K562 (cell line): ENCODE results near the gene ARID3C. TPM values are rescaled to one million over a fixed set of nuclear protein-coding genes. Genes with fewer than 3 reads are reported as not detected.

Source experiments
- AFF4 ChIP-seq: sonication (generic); formaldehyde crosslinking; IDR thresholded peaks from 2 replicates; pipeline ENCODE4 v1.8.0; 2023; ENCODE audit warnings: mild to moderate bottlenecking, missing genetic modification reagents
- ATF6 ChIP-seq: sonication (generic); formaldehyde crosslinking; IDR thresholded peaks from 2 replicates; pipeline ENCODE4 v1.4.0; 2020; ENCODE audit warnings: mild to moderate bottlenecking, missing genetic modification reagents
- BRD4 ChIP-seq: fragments of 200-600 bp; sonication (generic); IDR thresholded peaks from 2 replicates; pipeline ENCODE4 v1.6.1; 2017; ENCODE audit warnings: inconsistent platforms
- CCNT2 ChIP-seq: IDR thresholded peaks from 2 replicates; pipeline ENCODE4 v1.6.1; 2011; ENCODE audit warnings: borderline replicate concordance, low read depth, mild to moderate bottlenecking, moderate library complexity, mixed read lengths, low read length; ENCODE audit not compliant: insufficient read length; ENCODE audit errors: extremely low read depth
- CREB5 ChIP-seq: fragments of 250-450 bp; sonication (Bioruptor Pico); IDR thresholded peaks from 2 replicates; pipeline ENCODE4 v1.5.0; 2020; ENCODE audit warnings: mild to moderate bottlenecking
- E2F3 ChIP-seq: fragments of 250-450 bp; sonication (Bioruptor Pico); IDR thresholded peaks from 2 replicates; pipeline ENCODE4 v1.4.0; 2020; ENCODE audit warnings: mild to moderate bottlenecking
- FOXK2 ChIP-seq, 2 experiments: fragments of 450-650 bp; IDR thresholded peaks in 1 of 2; conservative IDR thresholded peaks in 1 of 2; 2 replicates each; pipeline ENCODE4 v1.6.1; 2016; ENCODE audit warnings: low read depth in 2 of 2, mild to moderate bottlenecking in 1 of 2
- IRF1 ChIP-seq: sonication (generic); formaldehyde crosslinking; IDR thresholded peaks from 2 replicates; pipeline ENCODE4 v1.8.0; 2022; ENCODE audit warnings: missing genetic modification reagents, mild to moderate bottlenecking, borderline replicate concordance
- KAT8 ChIP-seq: fragments of 450-650 bp; IDR thresholded peaks from 2 replicates; pipeline ENCODE4 v1.6.1; 2016; ENCODE audit warnings: low read depth, mild to moderate bottlenecking
- MAFG ChIP-seq: fragments of 450-650 bp; conservative IDR thresholded peaks from 2 replicates; pipeline ENCODE4 v1.6.1; 2016; ENCODE audit warnings: missing genetic modification characterization, missing compliant biosample characterization
- PHF21A ChIP-seq: fragments of 450-650 bp; IDR thresholded peaks from 2 replicates; pipeline ENCODE4 v1.6.1; 2017; ENCODE audit warnings: low read depth, borderline replicate concordance
- PKNOX1 ChIP-seq: fragments of 450-650 bp; IDR thresholded peaks from 2 replicates; pipeline ENCODE4 v1.6.1; 2016
- RBBP5 ChIP-seq: fragments of 200-600 bp; sonication (generic); IDR thresholded peaks from 2 replicates; pipeline ENCODE4 v1.6.1; 2012; ENCODE audit warnings: borderline replicate concordance, mild to moderate bottlenecking, low read length, control low read depth, inconsistent platforms; ENCODE audit not compliant: insufficient read depth, poor library complexity, severe bottlenecking
- RBM25 ChIP-seq: fragments of 200-400 bp; formaldehyde crosslinking; IDR thresholded peaks from 2 replicates; pipeline ENCODE4 v1.6.1; 2018; ENCODE audit warnings: low read length, low read depth, moderate library complexity; ENCODE audit not compliant: severe bottlenecking
- XRCC5 ChIP-seq: fragments of 200-400 bp; formaldehyde crosslinking; IDR thresholded peaks from 2 replicates; pipeline ENCODE4 v1.6.1; 2017; ENCODE audit warnings: low read depth, mild to moderate bottlenecking, low read length
- ZNF384 ChIP-seq: IDR thresholded peaks from 2 replicates; pipeline ENCODE4 v1.6.1; 2012; ENCODE audit warnings: low read depth, low read length, improper control_type of control experiment
- ZNF436 ChIP-seq: fragments of 250-450, 450-650 bp; sonication (Bioruptor Pico); formaldehyde crosslinking; IDR thresholded peaks from 2 replicates; pipeline ENCODE4 v1.7.0; 2020; ENCODE audit warnings: mild to moderate bottlenecking
- polyA plus RNA-seq, 8 experiments: library from polyadenylated mRNA; depleted of rRNA in 4 of 8; stranded (reverse) in 5 of 8; unstranded in 3 of 8; fragments of >200 nt; fragmentation: Nextera tagmentation in 2 of 8; fragmentation: Illumina TruSeq in 1 of 8; extraction: Ambion mirVana in 2 of 8; extraction: Trizol in 1 of 8; gene quantifications; 2 replicates each; pipeline versions ENCODE4 v1.2.1 to v1.2.3, GENCODE V29; 2011 to 2014; ENCODE audit warnings: inconsistent platforms in 1 of 8, missing spikeins in 1 of 8
- total RNA-seq, 7 experiments: library from RNA; depleted of rRNA in 6 of 7; stranded (reverse); fragments of >200 nt in 6 of 7; fragmentation: Illumina TruSeq in 2 of 7; extraction: Trizol in 2 of 7; gene quantifications; 2 replicates each; pipeline versions ENCODE4 v1.2.1 to v1.2.3, GENCODE V29; 2011 to 2021; ENCODE audit warnings: low replicate concordance in 1 of 7

The ARID3C gene
- total and polyA plus RNA-seq, 9 of the 15 experiments (the other 6 are each of a cell fraction or from before 2014, with no cell fraction given), result not detected

- TF ChIP-seq AFF4 (CRISPR knock-in tag) (no peak), CCNT2 (no peak), MAFG (tag) (no peak), XRCC5 (no peak), RBM25 (peak; percentile 68), RBBP5 (peak; percentile 64), BRD4 (no peak), IRF1 (CRISPR knock-in tag) (no peak), E2F3 (CRISPR knock-in tag) (no peak), ZNF384 (no peak), ATF6 (CRISPR knock-in tag) (0 out of 2 replicates have a peak, but pooled peaks have one; percentile 17), FOXK2 (conservative IDR thresholded peaks at IDR 0.05 in 1 of 2, IDR thresholded peaks at IDR 0.05 in 1 of 2; ENCODE audit: low read depth in 2 of 2) (peak; percentile 37 to 70; a peak in 3 of 4 replicates), KAT8 (no peak), CREB5 (CRISPR knock-in tag) (no peak), PHF21A (no peak), PKNOX1 (peak; percentile 79), ZNF436 (CRISPR knock-in tag) (no peak)
Measured at GRCh38 chr9:34646211-34647083, 17.6 kb upstream of the ARID3C start, which contains the start of gene GALT (continued).
